Prostate gland (tissue), 2 donors: ENCODE data around the gene SLIT3.

ENCODE experiments used
- CTCF ChIP-seq, 4 experiments: fragments of 200-600 bp in 2 of 4; fragments of 450-650 bp in 2 of 4; sonication (generic) in 2 of 4; IDR thresholded peaks; 1 replicate in 3 of 4; 2 replicates in 1 of 4; pipeline ENCODE4 v1.5.1; 2016 to 2019; ENCODE audit warnings: antibody characterized with exemption in 4 of 4, mild to moderate bottlenecking in 2 of 4, moderate library complexity in 2 of 4
- POLR2A ChIP-seq: fragments of 450-650 bp; IDR thresholded peaks from one replicate; pipeline ENCODE4 v1.6.1; 2016; ENCODE audit warnings: antibody characterized with exemption, mild to moderate bottlenecking

GRCh38 chr5:168683927-168684295, 617.0 kb downstream of the SLIT3 start:
- TF ChIP-seq CTCF (IDR thresholded peaks at IDR 0.05), result no peak
- TF ChIP-seq POLR2A, result no peak
